ENCODE measurements around the gene ESF1. TPM values are rescaled to one million over a fixed set of nuclear protein-coding genes. Genes with fewer than 3 reads are reported as not detected.

Gene ESF1
- total RNA-seq: 13.3 and 16.3 TPM in 2 replicates

DNA sequence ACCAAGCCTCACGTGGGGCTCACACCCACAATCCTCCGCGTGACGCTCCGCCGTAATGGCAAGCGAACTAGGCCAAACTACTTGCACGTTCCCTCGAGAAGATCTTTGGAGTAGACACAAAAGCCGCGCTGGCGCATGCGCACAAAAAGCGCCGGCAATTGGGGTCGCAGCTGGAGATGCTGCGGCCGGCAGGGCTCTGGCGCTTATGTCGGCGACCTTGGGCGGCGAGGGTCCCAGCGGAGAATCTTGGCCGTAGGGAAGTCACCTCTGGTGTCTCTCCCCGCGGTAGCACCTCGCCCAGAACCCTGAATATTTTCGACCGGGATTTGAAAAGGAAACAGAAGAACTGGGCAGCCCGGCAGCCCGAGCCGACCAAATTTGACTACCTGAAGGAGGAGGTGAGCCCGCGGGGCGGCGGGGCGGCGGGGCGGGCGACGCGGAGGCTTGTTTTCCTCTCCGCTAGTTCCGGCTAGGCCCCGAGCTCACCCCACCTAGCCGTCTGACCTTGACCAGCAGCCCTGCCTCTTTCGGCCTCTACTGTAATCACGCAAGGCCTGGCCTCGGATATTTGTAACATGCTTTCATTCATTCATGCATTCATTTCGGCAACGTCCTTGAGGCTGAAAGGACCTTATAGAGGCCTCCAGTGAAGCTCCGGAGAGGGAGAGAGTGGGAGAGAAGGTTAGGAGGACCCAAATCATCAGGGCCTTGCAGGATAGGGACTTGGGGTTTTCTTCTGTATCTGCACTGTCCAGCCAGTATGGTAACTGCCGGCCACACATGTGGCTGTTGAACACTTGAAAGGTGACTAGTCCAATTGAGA lies at the start of gene ESF1, which contains the start of gene NDUFAF5:
Gene ESF1, minus strand, starts transcription at position 27 of the 823 bp plus-strand sequence. CDS start 1,779 bp downstream, outside the sequence.
Gene NDUFAF5, plus strand, starts transcription at position 136 of the 823 bp plus-strand sequence. Its CDS starts 41 bp downstream, at position 177.

Other genes with a start within 250 kb of the ESF1 start
- 27.0 and 27.4 TPM in 2 replicates for gene TASP1, start 146.0 kb downstream of the ESF1 start, total RNA-seq
- gene NDUFAF5, start 109 bp upstream of the ESF1 start, total RNA-seq: 17.7 and 24.3 TPM in 2 replicates
- gene SEL1L2, start 205.7 kb upstream of the ESF1 start, total RNA-seq: not detected in 2 replicates
- 2.1 and 2.4 TPM in 2 replicates for gene MACROD2, start 210.6 kb upstream of the ESF1 start, total RNA-seq